GM19324 (cell line): ENCODE measurements around the gene KRTAP10-6.
"Not testable (repeated sequence)": the region's sequence is repeated elsewhere in the genome, so short reads cannot be mapped to it uniquely, and the experiment has no call there.

Source experiments
- ATAC-seq: cut with Tn5 transposase; IDR thresholded peaks from one replicate; pipeline ENCODE4 v1.9.1; 2021; ENCODE audit warnings: mild to moderate bottlenecking, moderate library complexity; ENCODE audit not compliant: unreplicated experiment, low FRiP score

The KRTAP10-6 gene, protein sequence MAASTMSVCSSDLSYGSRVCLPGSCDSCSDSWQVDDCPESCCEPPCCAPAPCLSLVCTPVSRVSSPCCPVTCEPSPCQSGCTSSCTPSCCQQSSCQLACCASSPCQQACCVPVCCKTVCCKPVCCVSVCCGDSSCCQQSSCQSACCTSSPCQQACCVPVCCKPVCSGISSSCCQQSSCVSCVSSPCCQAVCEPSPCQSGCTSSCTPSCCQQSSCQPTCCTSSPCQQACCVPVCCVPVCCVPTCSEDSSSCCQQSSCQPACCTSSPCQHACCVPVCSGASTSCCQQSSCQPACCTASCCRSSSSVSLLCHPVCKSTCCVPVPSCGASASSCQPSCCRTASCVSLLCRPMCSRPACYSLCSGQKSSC

DNA sequence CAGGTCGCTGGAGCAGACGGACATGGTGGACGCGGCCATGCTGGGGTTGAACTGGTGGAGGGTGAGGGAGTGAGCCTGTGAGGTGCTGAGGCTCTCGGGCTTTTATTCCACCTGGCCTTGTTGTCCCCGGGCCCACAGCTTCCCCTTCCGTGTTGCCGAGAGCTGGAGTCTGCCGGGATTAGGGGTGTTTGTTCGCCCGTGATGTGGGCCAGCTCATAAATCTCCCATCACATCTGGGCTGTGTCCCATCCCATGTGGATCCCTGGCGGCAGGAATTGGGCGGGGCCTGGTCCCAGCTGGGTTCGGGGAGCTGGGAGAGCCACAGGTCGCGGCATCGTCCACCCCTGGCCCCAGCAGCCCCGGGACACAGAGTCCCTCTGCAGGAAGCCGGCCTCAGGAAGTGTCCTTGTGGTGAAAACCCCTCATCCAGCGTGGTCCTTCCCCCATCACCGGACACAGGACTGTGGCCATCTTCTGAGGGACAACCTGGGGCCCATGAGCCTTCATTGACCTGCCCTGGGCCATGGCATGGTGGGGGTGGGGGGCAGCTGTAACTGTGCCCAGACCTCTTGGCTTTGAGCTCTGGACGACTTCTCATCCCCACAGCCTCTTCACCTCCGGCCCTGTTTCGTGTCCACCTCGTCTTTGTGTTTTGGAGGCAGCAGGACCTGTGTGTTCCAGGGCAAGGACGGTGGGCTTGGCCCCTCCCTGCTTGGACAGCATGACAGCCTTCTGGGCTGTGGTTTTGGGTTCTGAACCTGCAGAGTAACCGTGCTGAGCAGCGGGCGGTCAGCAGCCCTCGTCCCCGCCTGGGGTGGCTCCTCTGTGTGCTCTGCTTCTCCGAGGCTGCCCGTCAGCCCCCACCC lies at the start of gene KRTAP10-6:
TSS of gene KRTAP10-6 (minus strand) at position 60 of the 866 bp plus-strand sequence. CDS start at position 39, 21 bp downstream.
- no peak for ATAC-seq

- no peak for ATAC-seq
Measured at GRCh38 chr21:44640761-44641160, 48.5 kb upstream of the KRTAP10-6 start.

GRCh38 chr21:44639331-44639655 lies 47.0 kb upstream of the KRTAP10-6 start:
- ATAC-seq, result no peak

- ATAC-seq, result not testable (repeated sequence)
Measured at GRCh38 chr21:44638506-44639330, 46.4 kb upstream of the KRTAP10-6 start.

- ATAC-seq, result not testable (repeated sequence)
Measured at GRCh38 chr21:44637851-44638348, 45.6 kb upstream of the KRTAP10-6 start.

DNA sequence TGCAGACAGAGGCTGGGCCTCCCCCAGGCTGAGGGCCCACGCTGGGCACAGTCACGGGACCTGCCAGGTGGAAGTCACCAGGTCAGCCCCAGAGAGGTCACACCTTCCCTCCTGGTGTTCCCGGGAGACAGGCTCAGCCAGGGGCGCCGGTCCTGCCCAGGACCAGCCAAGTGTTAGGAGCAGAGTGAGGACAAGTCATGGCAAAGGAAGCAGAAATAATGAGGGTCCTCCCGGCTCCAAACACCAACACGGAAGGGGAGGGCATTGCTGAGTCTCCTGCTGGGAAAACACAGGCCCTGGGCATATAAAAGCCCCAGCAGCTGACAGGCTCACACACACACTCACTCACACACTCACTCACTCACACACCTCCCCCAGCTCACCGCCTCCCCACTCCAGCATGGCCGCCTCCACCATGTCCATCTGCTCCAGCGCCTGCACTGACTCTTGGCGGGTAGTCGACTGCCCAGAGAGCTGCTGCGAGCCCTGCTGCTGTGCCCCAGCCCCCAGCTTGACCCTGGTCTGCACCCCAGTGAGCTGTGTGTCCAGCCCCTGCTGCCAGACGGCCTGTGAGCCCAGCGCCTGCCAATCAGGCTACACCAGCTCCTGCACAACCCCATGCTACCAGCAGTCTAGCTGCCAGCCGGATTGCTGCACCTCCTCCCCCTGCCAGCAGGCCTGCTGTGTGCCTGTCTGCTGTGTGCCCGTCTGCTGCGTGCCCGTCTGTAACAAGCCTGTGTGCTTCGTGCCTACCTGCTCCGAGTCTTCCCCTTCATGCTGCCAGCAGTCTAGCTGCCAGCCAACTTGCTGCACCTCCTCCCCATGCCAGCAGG lies 44.9 kb upstream of the KRTAP10-6 start, which contains the start of gene KRTAP10-10:
TSS of gene KRTAP10-10 (plus strand) at position 339 of the 833 bp plus-strand sequence. CDS start at position 401, 62 bp downstream.
- ATAC-seq, result no peak

- no peak for ATAC-seq
Measured at GRCh38 chr21:44636209-44637017, 44.1 kb upstream of the KRTAP10-6 start.

- ATAC-seq, result no peak
Measured at GRCh38 chr21:44632067-44632466, 39.8 kb upstream of the KRTAP10-6 start.

- ATAC-seq, result no peak
Measured at GRCh38 chr21:44630440-44630839, 38.1 kb upstream of the KRTAP10-6 start.

GRCh38 chr21:44628707-44629391 lies 36.5 kb upstream of the KRTAP10-6 start:
- ATAC-seq, result no peak

- ATAC-seq, result not testable (repeated sequence)
Measured at GRCh38 chr21:44627831-44628233, 35.5 kb upstream of the KRTAP10-6 start.

- ATAC-seq, result not testable (repeated sequence)
Measured at GRCh38 chr21:44627181-44627822, 35.0 kb upstream of the KRTAP10-6 start.

DNA sequence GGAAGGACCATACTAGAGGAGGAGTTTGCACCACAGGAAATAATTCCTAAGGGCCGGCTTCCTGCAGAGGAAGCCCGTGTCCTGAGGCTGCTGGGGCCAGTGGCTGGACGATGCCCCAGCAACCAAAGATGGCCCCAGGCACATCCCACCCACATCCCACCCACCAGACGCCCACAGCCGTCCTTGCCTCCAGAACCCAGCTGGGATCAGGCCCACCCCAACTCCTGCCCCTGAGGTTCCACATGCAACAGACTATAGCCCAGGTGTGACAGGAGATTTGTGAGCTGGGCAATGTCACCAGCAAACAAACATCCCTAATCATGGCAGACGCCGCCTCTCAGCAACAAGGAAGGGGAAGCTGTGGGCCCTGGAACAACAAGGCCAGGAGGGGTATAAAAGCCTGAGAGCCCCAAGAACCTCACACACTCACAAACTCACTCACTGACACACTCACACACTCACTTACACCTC lies 34.4 kb upstream of the KRTAP10-6 start, which contains the start of gene KRTAP10-9:
TSS of gene KRTAP10-9 (plus strand) at position 421 of the 471 bp plus-strand sequence. CDS start 79 bp downstream, outside the sequence.
- ATAC-seq, result no peak

GRCh38 chr21:44626262-44626661 lies 34.0 kb upstream of the KRTAP10-6 start:
- ATAC-seq, result no peak

- ATAC-seq, result no peak
Measured at GRCh38 chr21:44625756-44626155, 33.5 kb upstream of the KRTAP10-6 start.

DNA sequence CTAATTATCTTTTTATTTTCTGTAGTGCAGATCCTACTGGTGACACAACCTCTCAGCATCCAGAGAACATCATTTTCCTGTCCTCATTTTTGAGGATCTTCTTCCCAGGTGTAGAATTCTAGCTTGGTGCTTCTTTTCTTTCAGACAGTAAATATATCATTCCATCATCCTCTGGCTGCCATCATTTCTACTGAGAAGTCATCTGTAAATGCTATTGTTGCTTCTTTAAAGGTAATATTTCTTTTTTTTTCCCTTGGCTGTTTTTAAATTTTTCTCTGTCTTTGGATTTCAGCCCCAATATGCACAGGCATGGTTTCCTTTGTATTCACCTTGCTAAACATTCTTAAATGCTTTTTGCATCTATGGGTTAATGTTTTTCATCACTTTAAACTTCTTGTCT lies 31.3 kb upstream of the KRTAP10-6 start:
- no peak for ATAC-seq

GRCh38 chr21:44619886-44620285 lies 27.6 kb upstream of the KRTAP10-6 start:
- ATAC-seq, result no peak
